ENCODE results near the gene SLC24A1.
A peak's percentile ranks its signal among the peaks of the same experiment; 100 is the strongest.
"Not testable (repeated sequence)": the region's sequence is repeated elsewhere in the genome, so short reads cannot be mapped to it uniquely, and the experiment has no call there.

SLC24A1 gene

GRCh38 chr15:65621638-65622037, at the start of gene SLC24A1:
SLC24A1 (plus strand) TSS chr15:65621938; CDS start chr15:65624081, 2,143 bp downstream.
- DNase-seq, result no peak

GRCh38 chr15:65571971-65572370, 49.8 kb upstream of the SLC24A1 start:
- DNase-seq, result peak; percentile 54

- DNase-seq, result no peak
Measured at GRCh38 chr15:65576664-65577063, 45.1 kb upstream of the SLC24A1 start.

- DNase-seq, result no peak
Measured at GRCh38 chr15:65577129-65577996, 44.4 kb upstream of the SLC24A1 start.

- DNase-seq, result no peak
Measured at GRCh38 chr15:65578904-65579728, 42.6 kb upstream of the SLC24A1 start.

- DNase-seq, result no peak
Measured at GRCh38 chr15:65579762-65580161, 42.0 kb upstream of the SLC24A1 start.

- no peak for DNase-seq
Measured at GRCh38 chr15:65580287-65580686, 41.5 kb upstream of the SLC24A1 start.

- no peak for DNase-seq
Measured at GRCh38 chr15:65583701-65584100, 38.0 kb upstream of the SLC24A1 start.

- no peak for DNase-seq
Measured at GRCh38 chr15:65584241-65584640, 37.5 kb upstream of the SLC24A1 start.

- no peak for DNase-seq
Measured at GRCh38 chr15:65587094-65587493, 34.6 kb upstream of the SLC24A1 start.

- no peak for DNase-seq
Measured at GRCh38 chr15:65595960-65596359, 25.8 kb upstream of the SLC24A1 start.

GRCh38 chr15:65598468-65598867, 23.3 kb upstream of the SLC24A1 start:
- no peak for DNase-seq

GRCh38 chr15:65599677-65600076, 22.1 kb upstream of the SLC24A1 start:
- no peak for DNase-seq

GRCh38 chr15:65603134-65603533, 18.6 kb upstream of the SLC24A1 start:
- no peak for DNase-seq

GRCh38 chr15:65603559-65603958, 18.2 kb upstream of the SLC24A1 start:
- DNase-seq, result no peak

- DNase-seq, result peak; percentile 98
Measured at GRCh38 chr15:65610871-65611718, 10.6 kb upstream of the SLC24A1 start, which contains the start of gene INTS14. INTS14 (minus strand) TSS chr15:65611131; CDS start chr15:65607380, 3,751 bp downstream.

GRCh38 chr15:65611888-65612615, 9.7 kb upstream of the SLC24A1 start:
- no peak for DNase-seq

- DNase-seq, result peak; percentile 59
Measured at GRCh38 chr15:65612616-65612946, 9.2 kb upstream of the SLC24A1 start.

GRCh38 chr15:65612949-65613744, 8.6 kb upstream of the SLC24A1 start:
- peak; percentile 62 for DNase-seq

GRCh38 chr15:65615887-65616286, 5.9 kb upstream of the SLC24A1 start:
- DNase-seq, result not testable (repeated sequence)

GRCh38 chr15:65618560-65619109, 3.1 kb upstream of the SLC24A1 start:
- no peak for DNase-seq

All from inflammatory macrophage treated with lipopolysaccharide for 4 hours (primary cell).